Body of pancreas (tissue), 4 donors: ENCODE results near the gene SLC2A4RG.

Experiments used
- POLR2A ChIP-seq, 3 donors: fragments of 450-650 bp; IDR thresholded peaks; one replicate each; pipeline ENCODE4 v1.6.1; 2016; ENCODE audit warnings: antibody characterized with exemption in 3 of 3, mild to moderate bottlenecking in 2 of 3
- TF ChIP-seq, protein P1 (sequence below), 7 experiments: fragments of 450-650 bp in 4 of 7; fragments of 200-600 bp in 3 of 7; sonication (generic) in 3 of 7; IDR thresholded peaks; one replicate each; pipeline ENCODE4 v1.5.1; 2016 to 2019; ENCODE audit warnings: antibody characterized with exemption in 7 of 7

DNA sequence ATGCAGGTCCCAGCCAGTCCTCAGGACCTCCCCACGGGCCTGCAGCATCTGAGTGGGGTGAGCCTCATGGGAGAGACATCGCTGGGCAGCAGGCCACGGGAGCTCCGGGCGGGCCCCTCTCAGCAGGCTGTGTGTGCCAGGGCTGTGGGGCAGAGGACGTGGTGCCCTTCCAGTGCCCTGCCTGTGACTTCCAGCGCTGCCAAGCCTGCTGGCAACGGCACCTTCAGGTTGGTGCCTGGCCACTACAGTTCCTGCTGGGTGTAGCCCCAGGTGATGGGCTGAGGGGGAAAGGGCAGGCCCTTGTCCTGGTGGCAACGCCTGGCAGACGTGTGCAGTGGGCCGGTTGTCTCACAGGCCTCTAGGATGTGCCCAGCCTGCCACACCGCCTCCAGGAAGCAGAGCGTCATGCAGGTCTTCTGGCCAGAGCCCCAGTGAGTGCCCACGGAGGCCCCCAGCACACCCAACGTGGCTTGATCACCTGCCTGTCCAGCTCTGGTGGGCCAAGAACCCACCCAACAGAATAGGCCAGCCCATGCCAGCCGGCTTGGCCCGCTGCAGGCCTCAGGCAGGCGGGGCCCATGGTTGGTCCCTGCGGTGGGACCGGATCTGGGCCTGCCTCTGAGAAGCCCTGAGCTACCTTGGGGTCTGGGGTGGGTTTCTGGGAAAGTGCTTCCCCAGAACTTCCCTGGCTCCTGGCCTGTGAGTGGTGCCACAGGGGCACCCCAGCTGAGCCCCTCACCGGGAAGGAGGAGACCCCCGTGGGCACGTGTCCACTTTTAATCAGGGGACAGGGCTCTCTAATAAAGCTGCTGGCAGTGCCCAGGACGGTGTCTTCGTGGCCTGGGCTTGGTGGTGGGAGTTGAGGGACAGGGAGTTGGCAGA, 43.9 kb upstream of the SLC2A4RG start:
- no peak for TF ChIP-seq POLR2A (IDR thresholded peaks at IDR 0.05)
- TF ChIP-seq, protein P1, sequence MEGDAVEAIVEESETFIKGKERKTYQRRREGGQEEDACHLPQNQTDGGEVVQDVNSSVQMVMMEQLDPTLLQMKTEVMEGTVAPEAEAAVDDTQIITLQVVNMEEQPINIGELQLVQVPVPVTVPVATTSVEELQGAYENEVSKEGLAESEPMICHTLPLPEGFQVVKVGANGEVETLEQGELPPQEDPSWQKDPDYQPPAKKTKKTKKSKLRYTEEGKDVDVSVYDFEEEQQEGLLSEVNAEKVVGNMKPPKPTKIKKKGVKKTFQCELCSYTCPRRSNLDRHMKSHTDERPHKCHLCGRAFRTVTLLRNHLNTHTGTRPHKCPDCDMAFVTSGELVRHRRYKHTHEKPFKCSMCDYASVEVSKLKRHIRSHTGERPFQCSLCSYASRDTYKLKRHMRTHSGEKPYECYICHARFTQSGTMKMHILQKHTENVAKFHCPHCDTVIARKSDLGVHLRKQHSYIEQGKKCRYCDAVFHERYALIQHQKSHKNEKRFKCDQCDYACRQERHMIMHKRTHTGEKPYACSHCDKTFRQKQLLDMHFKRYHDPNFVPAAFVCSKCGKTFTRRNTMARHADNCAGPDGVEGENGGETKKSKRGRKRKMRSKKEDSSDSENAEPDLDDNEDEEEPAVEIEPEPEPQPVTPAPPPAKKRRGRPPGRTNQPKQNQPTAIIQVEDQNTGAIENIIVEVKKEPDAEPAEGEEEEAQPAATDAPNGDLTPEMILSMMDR (IDR thresholded peaks at IDR 0.05): no peak
